GM19193 (cell line): ENCODE measurements around the gene SHISA2.

Experiments used
- POLR2A ChIP-seq: IDR thresholded peaks from 4 replicates; pipeline ENCODE4 v1.6.1; 2011; ENCODE audit not compliant: insufficient read depth, insufficient read length; ENCODE audit errors: extremely low read depth

SHISA2 gene

DNA sequence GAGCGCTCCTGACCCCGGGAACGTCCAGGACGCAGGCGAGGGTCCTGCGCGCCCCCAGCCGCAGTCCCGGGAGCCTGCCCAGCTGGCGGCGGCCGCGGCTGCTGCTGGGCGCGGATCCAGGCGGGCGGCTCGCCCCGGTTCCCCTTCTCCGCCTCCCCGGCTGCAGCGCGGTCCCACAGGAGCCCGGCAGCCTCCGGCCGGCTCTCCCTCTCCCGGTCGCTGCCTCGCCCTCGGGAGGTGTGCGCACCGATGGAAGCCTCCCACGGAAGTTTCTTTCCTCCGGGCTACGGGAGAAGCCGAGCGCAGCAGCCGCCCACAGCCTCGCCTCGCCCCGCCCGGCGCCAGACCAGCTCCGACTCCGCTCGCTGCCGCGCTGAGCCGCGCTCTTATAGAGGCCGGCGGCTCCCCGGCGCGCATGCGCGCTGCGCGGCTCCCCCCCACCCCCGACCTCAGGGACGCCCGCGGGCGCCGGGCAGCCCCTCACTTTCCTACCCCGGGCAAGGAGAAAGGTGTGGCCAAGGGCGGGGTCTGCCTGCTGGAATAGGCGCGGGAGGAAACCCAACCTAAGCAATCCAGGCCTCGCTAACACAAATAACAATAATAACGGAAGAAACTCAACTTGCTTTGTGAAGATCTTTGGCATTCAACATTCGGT, at the start of gene SHISA2:
Gene SHISA2, minus strand, starts transcription at position 360 of the 655 bp plus-strand sequence. CDS start 1,041 bp downstream, outside the sequence.
- no peak for TF ChIP-seq POLR2A

DNA sequence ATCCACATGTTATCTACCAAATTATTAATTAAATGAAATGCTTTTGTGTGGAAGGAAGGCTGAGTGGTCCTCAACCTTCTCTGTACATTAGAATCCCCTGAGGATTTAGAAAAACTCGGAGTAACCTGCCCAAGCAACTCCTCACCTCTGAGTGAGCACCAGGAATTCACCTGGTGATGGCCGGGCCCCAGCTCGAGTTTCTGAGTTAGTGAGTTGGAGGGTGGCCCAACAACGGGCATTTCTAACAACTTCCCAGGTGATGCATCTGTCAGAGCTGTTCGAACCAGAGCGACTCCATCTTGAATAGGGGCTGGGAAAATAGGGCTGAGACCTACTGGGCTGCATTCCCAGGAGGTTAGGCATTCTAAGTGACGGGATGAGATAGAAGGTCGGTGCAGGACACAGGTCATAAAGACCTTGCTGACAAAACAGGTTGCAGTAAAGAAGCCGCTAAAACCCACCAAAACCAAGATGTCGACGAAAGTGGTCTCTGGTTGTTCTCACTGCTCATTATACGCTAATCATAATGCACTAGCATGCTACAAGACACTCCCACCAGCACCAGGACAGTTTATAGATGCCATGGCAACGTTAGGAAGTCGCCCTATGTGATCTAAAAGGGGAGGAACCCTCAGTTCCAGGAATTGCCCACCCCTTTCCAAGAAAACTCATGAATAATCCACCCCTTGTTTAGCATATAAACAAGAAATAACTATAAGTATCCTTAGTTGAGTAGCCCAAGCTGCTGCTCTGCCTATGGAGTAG, 44.2 kb upstream of the SHISA2 start:
- no peak for TF ChIP-seq POLR2A

DNA sequence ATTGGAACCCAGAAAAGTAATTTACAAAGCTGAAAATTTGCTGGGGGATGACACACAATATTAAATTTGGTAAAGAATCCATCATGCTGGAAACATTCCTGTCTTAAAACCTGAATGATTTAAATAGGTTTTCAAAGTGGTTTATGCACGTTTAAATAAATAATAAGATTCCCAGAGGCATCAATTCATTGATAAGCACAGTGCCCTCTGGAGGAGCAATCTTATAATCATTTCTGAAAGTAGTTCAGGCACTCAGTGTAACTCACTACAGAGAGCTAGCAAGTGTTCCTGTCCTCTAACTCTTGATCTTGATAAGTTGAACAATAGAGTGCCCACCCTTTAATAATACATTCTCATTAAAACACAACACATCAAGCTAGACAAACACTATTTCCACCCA, 43.5 kb upstream of the SHISA2 start:
- no peak for TF ChIP-seq POLR2A

DNA sequence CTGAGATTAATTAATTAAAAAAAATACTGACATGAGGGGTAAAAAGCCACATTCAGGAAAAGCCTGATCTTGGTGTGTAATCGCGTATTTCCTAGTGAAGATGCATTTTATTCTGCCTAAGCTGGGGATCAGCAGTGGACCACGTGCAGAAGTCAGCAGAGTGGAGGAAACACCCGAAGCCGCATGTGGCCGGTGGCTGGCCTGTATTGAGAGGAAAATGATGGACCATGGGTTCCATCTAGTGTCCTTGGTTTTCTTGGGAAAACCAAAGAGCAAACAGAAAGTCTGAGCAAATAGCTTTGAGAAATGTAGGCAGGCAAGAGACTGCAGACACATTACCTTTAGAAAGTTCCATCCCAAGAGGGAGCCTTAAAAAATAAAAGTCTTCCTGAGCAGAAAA, 23.7 kb upstream of the SHISA2 start:
- no peak for TF ChIP-seq POLR2A

DNA sequence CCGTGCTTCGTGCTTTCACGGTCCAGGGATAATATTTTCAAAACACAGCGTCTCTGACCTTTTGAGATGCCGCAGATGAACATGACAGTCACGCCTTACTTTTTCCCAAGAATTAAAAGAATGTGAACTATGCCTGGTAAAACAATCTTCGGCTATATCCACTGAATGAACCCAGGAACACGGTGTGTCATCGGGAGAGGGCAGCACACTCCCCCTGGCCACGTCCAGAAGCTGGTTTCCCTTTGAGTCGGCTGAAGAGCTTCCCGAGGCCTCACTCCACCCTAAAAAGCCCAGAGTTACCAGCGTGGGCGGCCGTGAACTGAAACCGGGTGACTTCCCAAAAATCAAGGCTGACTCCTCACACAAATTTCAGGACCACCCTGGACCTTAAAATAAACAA, 22.9 kb upstream of the SHISA2 start:
- no peak for TF ChIP-seq POLR2A

DNA sequence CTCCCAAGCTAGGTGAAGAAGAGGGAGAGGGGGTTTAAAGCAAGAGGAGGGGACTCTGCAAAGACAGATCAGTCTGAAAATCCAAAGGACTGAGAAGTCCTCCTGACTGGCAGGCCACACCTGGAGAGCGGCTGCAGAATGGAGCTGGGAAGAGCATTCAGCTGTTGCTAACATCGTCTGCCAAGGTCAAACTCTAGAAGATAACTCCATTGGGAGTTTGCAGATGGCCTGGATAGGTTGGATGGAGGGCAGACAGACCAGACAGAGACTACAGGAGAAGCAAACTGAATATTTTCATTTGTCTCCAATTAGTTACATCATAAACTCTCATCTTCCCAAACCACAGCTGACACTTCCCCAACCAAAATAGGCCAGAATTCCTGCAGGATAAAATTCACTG, 19.9 kb upstream of the SHISA2 start:
- no peak for TF ChIP-seq POLR2A

DNA sequence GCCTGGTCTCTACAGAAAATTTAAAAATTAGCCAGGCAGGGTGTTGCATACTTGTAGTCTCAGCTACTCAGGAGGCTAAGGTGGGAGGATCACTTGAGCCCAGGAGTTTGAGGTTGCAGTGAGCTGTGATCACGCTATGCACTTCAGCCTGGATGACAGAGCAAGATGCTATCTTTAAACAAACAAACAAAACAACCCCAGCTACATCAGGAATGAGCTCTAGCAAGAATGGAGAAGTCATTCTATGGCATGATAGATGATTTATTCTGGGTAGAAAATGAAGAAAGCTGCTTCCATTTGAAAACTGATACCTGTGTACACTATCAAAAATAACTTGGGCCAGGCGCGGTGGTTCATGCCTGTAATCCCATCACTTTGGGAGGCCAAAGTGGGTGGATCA, 15.8 kb upstream of the SHISA2 start:
- TF ChIP-seq POLR2A = no peak

DNA sequence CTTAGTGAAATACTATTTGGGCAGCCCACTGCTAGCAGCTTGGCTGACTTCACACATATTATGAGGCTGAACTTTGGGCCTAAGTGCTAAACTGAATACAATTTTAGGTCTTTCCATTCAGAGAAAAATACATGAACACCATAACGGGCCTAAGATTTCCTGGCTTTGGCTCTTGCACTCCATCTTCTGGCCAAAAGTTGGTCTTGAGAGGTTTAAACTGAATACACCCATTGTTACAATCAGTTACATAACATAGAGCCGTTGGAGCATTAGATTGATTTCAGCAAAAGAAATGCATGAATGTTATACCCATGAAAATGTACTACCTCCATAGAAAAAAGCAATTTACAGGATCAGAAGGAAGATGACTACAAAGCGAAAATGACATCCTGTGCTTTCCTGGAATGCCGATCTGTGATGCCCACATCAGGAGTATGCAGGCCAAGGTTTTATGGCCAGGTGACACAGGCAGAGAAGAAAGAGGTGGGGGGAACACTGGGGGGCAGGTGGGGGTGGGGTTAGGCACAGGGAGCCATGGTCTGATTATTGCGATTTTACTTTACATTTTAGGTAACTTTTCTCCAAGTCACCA, 11.1 kb upstream of the SHISA2 start:
- TF ChIP-seq POLR2A = no peak

DNA sequence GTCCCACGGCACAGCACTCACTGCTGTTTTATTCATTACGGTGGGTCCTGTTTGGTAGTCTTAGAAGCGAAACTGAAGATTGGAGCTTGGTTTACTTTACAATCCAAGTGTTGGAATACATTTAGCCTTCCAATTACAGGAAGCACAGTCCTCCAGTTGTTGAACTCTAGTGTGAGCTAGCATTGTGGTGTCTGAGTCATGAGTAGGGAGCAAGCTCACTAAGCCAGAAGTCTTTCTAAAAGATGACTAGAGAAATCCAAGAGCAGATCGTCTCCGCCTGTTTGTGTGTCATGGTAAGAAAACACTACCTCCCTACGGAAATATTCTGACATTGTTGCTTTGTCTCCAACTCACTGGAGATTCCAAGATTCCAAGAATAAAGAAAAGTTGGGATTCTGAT, 10.1 kb upstream of the SHISA2 start:
- no peak for TF ChIP-seq POLR2A

DNA sequence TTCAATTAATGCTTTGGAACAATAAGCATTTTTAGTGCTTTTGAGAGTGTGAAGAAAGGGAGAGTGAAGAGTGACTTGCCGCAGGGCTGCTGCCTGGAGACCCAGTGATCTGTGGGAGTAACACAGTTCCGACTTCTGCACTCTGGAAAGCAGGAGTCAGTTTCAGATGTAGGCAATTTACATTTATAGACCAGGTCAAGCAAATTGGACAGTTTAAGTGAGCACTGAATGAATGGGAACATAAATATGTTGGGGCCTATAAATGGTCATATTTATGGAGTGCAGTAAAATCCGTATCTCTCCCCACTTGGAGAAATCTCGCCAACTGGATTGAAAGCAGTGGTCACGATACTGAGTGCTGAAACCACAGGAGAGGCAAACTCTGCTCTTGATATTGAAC, 9.4 kb upstream of the SHISA2 start:
- TF ChIP-seq POLR2A = no peak

DNA sequence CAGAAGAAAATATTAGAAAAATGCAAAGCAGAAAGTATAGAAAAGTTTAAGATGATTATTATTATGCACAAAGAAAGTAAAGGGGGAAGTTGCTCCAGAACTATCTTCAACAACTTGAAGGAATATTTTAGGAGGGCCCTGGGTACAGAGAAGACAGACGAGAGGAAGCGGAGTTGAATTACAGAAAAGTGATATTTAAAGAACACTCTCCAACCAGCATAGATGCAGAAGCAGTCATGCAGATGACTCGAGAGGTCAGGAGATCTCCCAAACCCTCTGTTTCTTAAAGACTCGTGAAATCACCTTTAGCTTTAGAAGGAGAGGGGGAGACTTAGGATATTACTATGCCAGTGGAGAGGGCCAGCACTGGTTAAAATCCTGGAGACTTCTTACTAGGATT, 8.5 kb upstream of the SHISA2 start:
- TF ChIP-seq POLR2A = no peak

DNA sequence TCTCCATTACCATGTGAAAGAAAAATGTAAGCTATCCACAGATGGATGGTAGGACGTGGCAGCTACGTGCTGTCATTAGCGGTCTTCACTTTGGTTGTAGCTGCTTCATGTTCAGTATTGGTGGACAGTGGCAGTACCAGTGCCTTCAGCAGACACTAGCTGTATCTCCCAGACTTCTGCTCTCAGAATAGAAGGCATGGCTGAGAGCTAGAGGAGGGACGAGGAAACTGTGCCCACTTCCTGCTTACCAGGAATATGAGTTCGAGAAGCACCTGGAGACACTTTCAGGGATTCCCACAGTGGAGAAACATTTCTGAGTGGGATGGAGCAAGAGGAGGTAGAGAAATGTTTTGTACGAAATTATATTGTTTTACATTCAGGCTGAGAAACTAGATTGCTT, 6.9 kb upstream of the SHISA2 start:
- no peak for TF ChIP-seq POLR2A

DNA sequence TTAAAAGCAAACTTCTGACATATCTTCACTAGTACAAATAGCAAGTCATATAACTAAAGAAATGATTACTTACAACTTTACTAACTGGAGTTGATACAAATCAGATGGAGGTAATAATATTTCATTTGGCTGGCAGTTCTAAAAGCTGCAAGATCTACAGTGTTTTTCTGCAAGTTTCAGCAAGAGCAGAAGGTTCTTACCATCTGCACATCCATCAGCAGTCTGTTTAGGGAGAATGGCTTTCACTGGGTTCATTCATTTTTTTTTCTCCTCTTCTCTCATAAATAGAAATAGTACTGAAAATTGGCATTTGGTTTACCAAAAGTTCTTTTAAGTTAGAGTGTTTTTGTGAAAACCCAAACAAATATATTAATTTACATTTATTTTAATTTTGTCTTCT, 3.1 kb upstream of the SHISA2 start:
- TF ChIP-seq POLR2A = no peak

DNA sequence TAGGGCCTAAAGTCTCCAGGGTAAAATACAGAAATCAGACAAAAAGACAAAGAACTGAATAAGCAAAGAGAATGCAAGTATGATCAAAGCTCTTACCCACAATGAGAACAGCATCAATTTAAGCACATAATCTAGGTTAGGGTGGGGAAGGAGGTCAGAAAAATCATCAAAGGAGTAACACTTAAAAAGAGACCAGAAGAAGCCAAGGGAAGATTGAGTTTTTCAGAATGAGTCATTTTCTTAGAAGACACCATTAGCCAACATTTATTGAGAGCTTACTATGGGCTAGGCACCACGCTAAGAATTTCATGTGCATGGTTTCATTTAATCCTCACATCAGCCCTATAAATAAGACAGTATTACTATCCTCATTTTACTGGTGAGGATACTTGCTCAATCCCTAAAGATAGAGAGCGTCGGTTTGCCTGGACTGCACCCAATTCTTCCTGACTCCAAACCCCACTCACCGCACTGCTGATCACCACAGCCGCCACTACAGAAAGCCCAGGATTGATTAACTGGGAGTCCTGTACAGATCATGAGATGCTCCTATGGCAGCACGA, 1.7 kb upstream of the SHISA2 start:
- TF ChIP-seq POLR2A = no peak

DNA sequence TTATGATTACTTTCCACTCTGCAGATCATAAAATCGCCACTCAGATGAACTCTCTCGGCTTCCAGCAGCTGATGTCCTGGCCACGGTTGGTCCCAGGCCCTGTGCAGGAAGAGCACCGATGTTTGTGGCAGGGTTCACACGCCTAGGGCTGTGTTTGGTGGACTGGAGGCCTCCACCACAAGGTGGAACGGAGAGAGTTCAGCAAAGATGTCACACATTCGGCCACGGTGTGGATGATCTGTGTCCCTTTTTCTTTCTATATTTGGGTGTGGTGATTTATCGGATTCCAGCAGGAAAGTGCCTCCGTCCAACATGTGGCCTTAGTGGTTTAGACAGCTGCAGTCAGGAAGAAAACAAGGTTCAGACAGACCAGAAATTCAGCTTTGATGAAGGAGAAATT, 521 bp upstream of the SHISA2 start:
- no peak for TF ChIP-seq POLR2A

DNA sequence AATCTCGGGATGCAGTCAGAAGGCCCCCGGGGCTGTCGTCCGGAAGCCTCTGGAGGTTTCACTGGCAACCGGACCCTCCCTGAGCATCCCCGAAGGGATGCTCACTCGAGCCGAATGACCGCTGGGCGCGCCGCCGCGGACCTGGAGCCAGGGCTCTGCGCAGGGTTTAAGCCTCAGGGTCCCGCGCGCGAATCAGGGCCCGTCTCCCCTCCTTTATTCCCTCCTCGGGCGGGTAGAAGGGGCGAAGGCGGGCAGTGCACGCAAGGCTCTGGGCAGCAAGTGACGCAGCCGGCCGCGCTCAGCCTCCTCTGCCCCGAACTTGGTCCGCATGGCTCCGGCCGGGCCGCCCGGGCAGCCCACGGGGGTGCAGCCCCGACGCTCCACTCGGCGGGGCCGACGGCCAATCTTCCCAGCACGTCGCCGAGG, 572 bp downstream of the SHISA2 start:
- TF ChIP-seq POLR2A = no peak
